Measurements from ENCODE around the gene IMP3. TPM values are rescaled to one million over a fixed set of nuclear protein-coding genes. Genes with fewer than 3 reads are reported as not detected.
"Not testable (repeated sequence)": the region's sequence is repeated elsewhere in the genome, so short reads cannot be mapped to it uniquely, and the experiment has no call there.

Gene IMP3
- total and polyA plus RNA-seq, 11 donors: 37.1 to 151 (median 44.5) TPM

GRCh38 chr15:75683646-75684312, 43.8 kb upstream of the IMP3 start:
- Histone ChIP-seq H3K36me3 (peaks cover 0 to 15% (median 3%) of the 10 kb centered on the region in 9 donors), H3K4me1 (peaks cover 0 to 11% (median 5%) of the 10 kb centered on the region in 12 donors), H3K27ac (peak overlapping the region in 2 of 12 donors; percentile 27 to 46)
- H3K9me3 ChIP-seq, H3K4me3 ChIP-seq, H3K27me3 ChIP-seq: not testable (repeated sequence)
- intact Hi-C loops (cut with DNase I): loop anchor here in 8 of 10 donors (5.0 to 10.0 kb wide), 7 partner anchors 36 to 319 kb away; partner anchors contain the start of genes MAN2C1 (in 5 of the 8) and SNX33 (in 1 of the 8)
- TF ChIP-seq CTCF (IDR thresholded peaks at IDR 0.05): peak; percentile 72 to 88 (median 80)
- DNase-seq (peak in 4 of 5 donors; percentile 64 to 82 (median 67)), ATAC-seq (peak; percentile 54 to 78 (median 63))
- 21 to 31% (median 23%) methylated on average over 13 to 14 of the region's 14 CpGs for WGBS, 4 donors

GRCh38 chr15:75682181-75683135, 42.4 kb upstream of the IMP3 start:
- DNase-seq: no peak

GRCh38 chr15:75680007-75680789, 40.2 kb upstream of the IMP3 start:
- peaks cover 0 to 14% (median 3%) of the 10 kb centered on the region in 9 donors for H3K36me3 ChIP-seq
- no peaks in the 10 kb centered on the region for H3K27me3 ChIP-seq
- TF ChIP-seq CTCF (IDR thresholded peaks at IDR 0.05): no peak
- no peak for TF ChIP-seq POLR2A (IDR thresholded peaks at IDR 0.05)
- intact Hi-C loops (cut with DNase I): loop anchor here in 8 of 10 donors (5.0 to 10.0 kb wide), 7 partner anchors 33 to 315 kb away; partner anchors contain the start of genes MAN2C1 (in 5 of the 8) and SNX33 (in 1 of the 8)
- DNase-seq: no peak
- 75 to 84% (median 83%) methylated on average over 11 of the region's 11 CpGs for WGBS, 4 donors
- no peaks in the 10 kb centered on the region for H3K9me3 ChIP-seq
- H3K4me1 ChIP-seq: peaks cover 0 to 20% (median 7%) of the 10 kb centered on the region in 12 donors
- H3K27ac ChIP-seq: peak overlapping the region in 1 of 12 donors; percentile 60
- H3K4me3 ChIP-seq: no peak overlapping the region
- no peak for ATAC-seq

More at GRCh38 chr15:75682181-75683135, 42.4 kb upstream of the IMP3 start:
- Histone ChIP-seq H3K27me3 (no peaks in the 10 kb centered on the region), H3K4me1 (peaks cover 0 to 11% (median 5%) of the 10 kb centered on the region in 12 donors), H3K36me3 (peaks cover 0 to 15% (median 3%) of the 10 kb centered on the region in 9 donors), H3K27ac (no peak overlapping the region), H3K4me3 (no peak overlapping the region), H3K9me3 (no peaks in the 10 kb centered on the region)
- WGBS, 4 donors: 91 to 94% (median 92%) methylated on average over 20 to 40 of the region's 40 CpGs
- intact Hi-C loops (cut with DNase I): loop anchor here in 8 of 10 donors (5.0 to 10.0 kb wide), 7 partner anchors 35 to 318 kb away; partner anchors contain the start of genes MAN2C1 (in 5 of the 8) and SNX33 (in 1 of the 8)
- TF ChIP-seq CTCF (IDR thresholded peaks at IDR 0.05) (no peak), POLR2A (IDR thresholded peaks at IDR 0.05) (no peak)
- ATAC-seq: no peak

GRCh38 chr15:75678324-75678690, 38.3 kb upstream of the IMP3 start:
- 92 to 94% (median 93%) methylated on average over 6 of the region's 6 CpGs for WGBS, 4 donors
- H3K4me3 ChIP-seq, DNase-seq, H3K9me3 ChIP-seq, H3K27me3 ChIP-seq, ATAC-seq, H3K27ac ChIP-seq: not testable (repeated sequence)
- peaks cover 5 to 30% (median 17%) of the 10 kb centered on the region in 12 donors for H3K4me1 ChIP-seq
- intact Hi-C loops (cut with DNase I): loop anchor here in 2 of 10 donors (10.0 kb wide), 2 partner anchors 64 to 314 kb away; partner anchors contain the start of gene MAN2C1 (in 1 of the 2)
- peaks cover 0 to 14% (median 0%) of the 10 kb centered on the region in 9 donors for H3K36me3 ChIP-seq
